Gastroesophageal sphincter (tissue), 3 donors: ENCODE measurements around the gene SPATA21.

Experiments used
- CTCF ChIP-seq, 4 experiments: fragments of 200-600 bp in 2 of 4; fragments of 450-650 bp in 2 of 4; sonication (generic) in 1 of 4; IDR thresholded peaks; one replicate each; pipeline ENCODE4 v1.5.1; 2017 to 2019; ENCODE audit warnings: antibody characterized with exemption in 4 of 4, mild to moderate bottlenecking in 2 of 4, moderate library complexity in 2 of 4
- EP300 ChIP-seq: sonication (generic); formaldehyde crosslinking; IDR thresholded peaks from one replicate; pipeline ENCODE4 v1.6.1; 2017; ENCODE audit warnings: antibody characterized with exemption, mild to moderate bottlenecking

GRCh38 chr1:16371725-16372124 is 65.5 kb downstream of the SPATA21 start:
- TF ChIP-seq EP300 (no peak), CTCF (IDR thresholded peaks at IDR 0.05) (no peak)
